Erythroblast (primary cell): ENCODE measurements around the gene CCR7.

Experiments
- GATA1 ChIP-seq: IDR thresholded peaks from 2 replicates; pipeline ENCODE4 v1.6.1; 2011; ENCODE audit warnings: low read depth, mild to moderate bottlenecking, control low read depth, low read length, moderate library complexity
- POLR2A ChIP-seq: IDR thresholded peaks from 2 replicates; pipeline ENCODE4 v1.6.1; 2011; ENCODE audit warnings: mild to moderate bottlenecking, low read length

DNA sequence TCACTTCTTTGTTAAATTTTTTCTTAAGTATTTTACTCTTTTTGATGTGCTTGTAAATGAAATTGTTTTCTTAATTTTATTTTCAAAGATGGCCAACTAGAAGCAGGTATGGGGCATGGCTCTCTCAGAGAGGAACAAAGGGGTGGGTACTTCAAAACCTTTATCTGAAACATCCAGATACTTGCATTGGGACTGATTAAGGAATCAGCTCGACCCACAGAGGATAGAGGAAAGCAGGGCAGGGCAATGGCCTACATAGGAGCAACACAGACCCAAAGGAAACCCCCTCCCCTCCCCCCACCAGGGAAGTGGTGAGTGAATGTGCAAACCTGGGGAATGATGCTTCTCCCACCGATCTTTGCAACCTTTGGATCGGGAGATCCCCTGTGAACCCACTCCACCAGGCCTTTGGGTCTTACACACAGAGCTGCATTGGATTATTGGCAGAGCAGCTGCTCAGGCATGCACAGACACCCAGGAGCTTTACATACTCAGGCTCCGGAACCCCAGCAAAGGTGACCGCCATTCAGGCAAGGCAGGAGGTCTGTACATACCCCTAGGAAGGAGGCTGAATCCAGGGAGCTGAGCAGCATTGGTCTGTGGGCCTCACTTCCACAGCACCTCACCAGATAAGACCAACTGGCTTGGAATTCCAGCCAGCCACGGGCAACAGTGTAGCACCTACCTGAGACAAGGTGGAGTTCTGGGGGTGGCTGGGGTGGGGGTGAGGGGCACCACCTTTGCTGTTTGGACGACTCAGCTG lies 3.0 kb upstream of the CCR7 start:
- TF ChIP-seq POLR2A (no peak), GATA1 (no peak)
